Measurements from ENCODE around the gene RLF.

DNA sequence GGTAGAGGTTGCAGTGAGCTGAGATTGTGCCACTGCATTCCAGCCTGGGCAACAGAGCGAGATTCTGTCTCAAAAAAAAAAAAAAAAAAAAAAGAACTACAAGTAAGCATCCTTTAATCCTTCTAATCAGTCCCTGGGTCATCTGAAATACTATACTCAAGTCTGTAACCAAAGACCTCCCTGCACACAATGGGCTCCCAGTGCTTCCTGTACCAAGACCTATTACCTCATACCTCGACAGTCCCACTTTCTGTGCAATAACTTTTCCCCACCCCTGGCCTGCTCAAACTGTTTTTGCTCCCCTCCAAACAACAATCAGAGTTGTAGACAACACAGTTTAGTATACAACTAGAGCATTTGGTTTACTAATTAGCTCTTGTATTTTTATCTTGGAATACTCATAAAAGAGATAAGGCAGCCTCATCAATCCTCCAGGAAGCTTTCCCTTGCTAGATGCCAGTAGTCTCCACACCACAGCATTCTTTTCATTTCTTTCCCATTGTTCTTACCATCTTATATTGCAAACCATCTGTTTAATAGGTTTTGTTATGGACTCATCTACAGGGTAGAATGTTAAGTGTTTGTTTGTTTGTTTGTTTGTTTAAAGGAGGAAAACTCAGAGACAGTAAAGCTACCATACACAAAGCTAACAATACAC lies 19.2 kb upstream of the RLF start:
- TF ChIP-seq, protein P1, sequence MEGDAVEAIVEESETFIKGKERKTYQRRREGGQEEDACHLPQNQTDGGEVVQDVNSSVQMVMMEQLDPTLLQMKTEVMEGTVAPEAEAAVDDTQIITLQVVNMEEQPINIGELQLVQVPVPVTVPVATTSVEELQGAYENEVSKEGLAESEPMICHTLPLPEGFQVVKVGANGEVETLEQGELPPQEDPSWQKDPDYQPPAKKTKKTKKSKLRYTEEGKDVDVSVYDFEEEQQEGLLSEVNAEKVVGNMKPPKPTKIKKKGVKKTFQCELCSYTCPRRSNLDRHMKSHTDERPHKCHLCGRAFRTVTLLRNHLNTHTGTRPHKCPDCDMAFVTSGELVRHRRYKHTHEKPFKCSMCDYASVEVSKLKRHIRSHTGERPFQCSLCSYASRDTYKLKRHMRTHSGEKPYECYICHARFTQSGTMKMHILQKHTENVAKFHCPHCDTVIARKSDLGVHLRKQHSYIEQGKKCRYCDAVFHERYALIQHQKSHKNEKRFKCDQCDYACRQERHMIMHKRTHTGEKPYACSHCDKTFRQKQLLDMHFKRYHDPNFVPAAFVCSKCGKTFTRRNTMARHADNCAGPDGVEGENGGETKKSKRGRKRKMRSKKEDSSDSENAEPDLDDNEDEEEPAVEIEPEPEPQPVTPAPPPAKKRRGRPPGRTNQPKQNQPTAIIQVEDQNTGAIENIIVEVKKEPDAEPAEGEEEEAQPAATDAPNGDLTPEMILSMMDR (IDR thresholded peaks at IDR 0.05): no peak
- TF ChIP-seq POLR2A (IDR thresholded peaks at IDR 0.05) (no peak), EP300 (IDR thresholded peaks at IDR 0.05) (no peak)
